K562 (cell line): ENCODE data around the gene CHST12. TPM values are rescaled to one million over a fixed set of nuclear protein-coding genes. Genes with fewer than 3 reads are reported as not detected.

Experiments
- DDX20 ChIP-seq: fragments of 450-650 bp; IDR thresholded peaks from 2 replicates; pipeline ENCODE4 v1.6.1; 2016; ENCODE audit warnings: missing genetic modification characterization, low read depth, mild to moderate bottlenecking, missing compliant biosample characterization, moderate library complexity
- ESRRB ChIP-seq: fragments of 250-450 bp; sonication (Bioruptor Pico); IDR thresholded peaks from 2 replicates; pipeline ENCODE4 v1.5.0; 2020; ENCODE audit warnings: mild to moderate bottlenecking, moderate library complexity, borderline replicate concordance
- ETS1 ChIP-seq: conservative IDR thresholded peaks from 2 replicates; pipeline ENCODE4 v1.6.1; 2011; ENCODE audit warnings: low read depth, mild to moderate bottlenecking, low read length; ENCODE audit not compliant: control insufficient read depth
- FOSL1 ChIP-seq: fragments of 200-800 bp; sonication (Bioruptor generic); conservative IDR thresholded peaks from 2 replicates; pipeline ENCODE4 v1.6.1; 2016; ENCODE audit warnings: missing genetic modification characterization, missing compliant biosample characterization
- GABPA ChIP-seq: fragments of 200-800 bp; sonication (Bioruptor generic); conservative IDR thresholded peaks from 2 replicates; pipeline ENCODE4 v1.6.1; 2016; ENCODE audit warnings: low read depth, missing genetic modification characterization, missing compliant biosample characterization
- HDAC1 ChIP-seq, 2 experiments: fragments of 450-650 bp; IDR thresholded peaks; 2 replicates each; pipeline ENCODE4 v1.6.1; 2016 to 2017; ENCODE audit warnings: inconsistent platforms in 1 of 2, mild to moderate bottlenecking in 1 of 2, moderate library complexity in 1 of 2
- JUNB ChIP-seq: fragments of 450-650 bp; formaldehyde crosslinking; conservative IDR thresholded peaks from 2 replicates; pipeline ENCODE4 v1.4.0; 2020; ENCODE audit warnings: mild to moderate bottlenecking
- L3MBTL2 ChIP-seq: fragments of 450-650 bp; IDR thresholded peaks from 2 replicates; pipeline ENCODE4 v1.6.1; 2016; ENCODE audit warnings: mild to moderate bottlenecking, moderate library complexity
- LEF1 ChIP-seq: fragments of 450-650 bp; IDR thresholded peaks from 2 replicates; pipeline ENCODE4 v1.6.1; 2016; ENCODE audit warnings: mild to moderate bottlenecking
- NCOR1 ChIP-seq: fragments of 450-650 bp; IDR thresholded peaks from 2 replicates; pipeline ENCODE4 v1.6.1; 2016; ENCODE audit warnings: mild to moderate bottlenecking, moderate library complexity
- NFE2 ChIP-seq: IDR thresholded peaks from 2 replicates; pipeline ENCODE4 v1.6.1; 2014; ENCODE audit warnings: antibody characterized with exemption, low read depth
- PKNOX1 ChIP-seq: fragments of 450-650 bp; IDR thresholded peaks from 2 replicates; pipeline ENCODE4 v1.6.1; 2016
- SMAD1 ChIP-seq: fragments of 150-350 bp; IDR thresholded peaks from 2 replicates; pipeline ENCODE4 v1.6.1; 2014; ENCODE audit warnings: low read length, low read depth; ENCODE audit not compliant: partially characterized antibody
- STAG1 ChIP-seq: sonication (generic); formaldehyde crosslinking; IDR thresholded peaks from 2 replicates; pipeline ENCODE4 v1.5.0; 2020; ENCODE audit warnings: missing genetic modification reagents, borderline replicate concordance
- THAP12 ChIP-seq: fragments of 250-450 bp; sonication (Bioruptor Pico); IDR thresholded peaks from 2 replicates; pipeline ENCODE4 v1.9.0; 2021; ENCODE audit warnings: mild to moderate bottlenecking, inconsistent platforms
- TSC22D4 ChIP-seq: fragments of 450-650 bp; IDR thresholded peaks from 2 replicates; pipeline ENCODE4 v1.6.1; 2016; ENCODE audit warnings: missing genetic modification characterization, missing biosample characterization, control low read depth
- ZBTB8A ChIP-seq: fragments of 450-650 bp; IDR thresholded peaks from 2 replicates; pipeline ENCODE4 v1.6.1; 2018; ENCODE audit warnings: mild to moderate bottlenecking, moderate library complexity; ENCODE audit not compliant: partially characterized antibody
- ZNF175 ChIP-seq: fragments of 200-800 bp; sonication (Bioruptor generic); IDR thresholded peaks from 2 replicates; pipeline ENCODE4 v1.6.1; 2016; ENCODE audit warnings: low read depth, mild to moderate bottlenecking, missing genetic modification characterization, missing compliant biosample characterization
- ZNF586 ChIP-seq: fragments of 450-650 bp; formaldehyde crosslinking; conservative IDR thresholded peaks from 2 replicates; pipeline ENCODE4 v1.4.0; 2020; ENCODE audit warnings: mild to moderate bottlenecking, moderate library complexity
- ZNF77 ChIP-seq: fragments of 250-450 bp; sonication (Bioruptor Pico); IDR thresholded peaks from 2 replicates; pipeline ENCODE4 v1.5.0; 2020
- polyA plus RNA-seq, 8 experiments: library from polyadenylated mRNA; depleted of rRNA in 4 of 8; stranded (reverse) in 5 of 8; unstranded in 3 of 8; fragments of >200 nt; fragmentation: Nextera tagmentation in 2 of 8; fragmentation: Illumina TruSeq in 1 of 8; extraction: Ambion mirVana in 2 of 8; extraction: Trizol in 1 of 8; gene quantifications; 2 replicates each; pipeline versions ENCODE4 v1.2.1 to v1.2.3, GENCODE V29; 2011 to 2014; ENCODE audit warnings: inconsistent platforms in 1 of 8, missing spikeins in 1 of 8
- total RNA-seq, 7 experiments: library from RNA; depleted of rRNA in 6 of 7; stranded (reverse); fragments of >200 nt in 6 of 7; fragmentation: Illumina TruSeq in 2 of 7; extraction: Trizol in 2 of 7; gene quantifications; 2 replicates each; pipeline versions ENCODE4 v1.2.1 to v1.2.3, GENCODE V29; 2011 to 2021; ENCODE audit warnings: low replicate concordance in 1 of 7
- TF ChIP-seq, protein P1 (sequence below), 2 experiments: fragments of 200-800 bp in 1 of 2; sonication (Bioruptor generic) in 1 of 2; sonication (generic) in 1 of 2; formaldehyde crosslinking in 1 of 2; IDR thresholded peaks in 1 of 2; conservative IDR thresholded peaks in 1 of 2; 2 replicates each; pipeline versions ENCODE4 v1.5.0 to v1.6.1; 2016 to 2020; ENCODE audit warnings: missing compliant biosample characterization in 1 of 2, missing genetic modification characterization in 1 of 2, missing genetic modification reagents in 1 of 2
- TF ChIP-seq, protein P2 (sequence below): fragments of 250-450 bp; sonication (Bioruptor Pico); IDR thresholded peaks from 2 replicates; pipeline ENCODE4 v1.8.0; 2021; ENCODE audit warnings: borderline replicate concordance, mild to moderate bottlenecking, moderate library complexity; ENCODE audit not compliant: poor library complexity, severe bottlenecking

CHST12 gene
- total and polyA plus RNA-seq, 9 of the 15 experiments (the other 6 are each of a cell fraction or from before 2014, with no cell fraction given) = 0.18 to 19.8 (median 3.6) TPM

- TF ChIP-seq THAP12 (CRISPR knock-in tag) (no peak), L3MBTL2 (peak; percentile 80), NFE2 (peak; percentile 30; the same call in 1 of the 2 replicates), LEF1 (peak; percentile 35; the same call in 1 of the 2 replicates), ESRRB (CRISPR knock-in tag) (no peak), HDAC1 (IDR thresholded peaks at IDR 0.05) (no peak), STAG1 (CRISPR knock-in tag) (no peak), ZNF77 (CRISPR knock-in tag) (no peak), ZBTB8A (no peak), SMAD1 (no peak), NCOR1 (peak; percentile 45), FOSL1 (tag) (no peak), JUNB (CRISPR knock-in tag) (no peak), ETS1 (no peak), GABPA (tag) (peak; percentile 25; the same call in 1 of the 2 replicates), PKNOX1 (no peak), ZNF586 (no peak), TSC22D4 (tag) (no peak), DDX20 (tag) (no peak), ZNF175 (CRISPR knock-in tag) (no peak)
- TF ChIP-seq, protein P1, sequence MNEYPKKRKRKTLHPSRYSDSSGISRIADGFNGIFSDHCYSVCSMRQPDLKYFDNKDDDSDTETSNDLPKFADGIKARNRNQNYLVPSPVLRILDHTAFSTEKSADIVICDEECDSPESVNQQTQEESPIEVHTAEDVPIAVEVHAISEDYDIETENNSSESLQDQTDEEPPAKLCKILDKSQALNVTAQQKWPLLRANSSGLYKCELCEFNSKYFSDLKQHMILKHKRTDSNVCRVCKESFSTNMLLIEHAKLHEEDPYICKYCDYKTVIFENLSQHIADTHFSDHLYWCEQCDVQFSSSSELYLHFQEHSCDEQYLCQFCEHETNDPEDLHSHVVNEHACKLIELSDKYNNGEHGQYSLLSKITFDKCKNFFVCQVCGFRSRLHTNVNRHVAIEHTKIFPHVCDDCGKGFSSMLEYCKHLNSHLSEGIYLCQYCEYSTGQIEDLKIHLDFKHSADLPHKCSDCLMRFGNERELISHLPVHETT (CRISPR knock-in tag; conservative IDR thresholded peaks at IDR 0.05 in 1 of 2, IDR thresholded peaks at IDR 0.05 in 1 of 2) = no peak
- TF ChIP-seq, protein P2, sequence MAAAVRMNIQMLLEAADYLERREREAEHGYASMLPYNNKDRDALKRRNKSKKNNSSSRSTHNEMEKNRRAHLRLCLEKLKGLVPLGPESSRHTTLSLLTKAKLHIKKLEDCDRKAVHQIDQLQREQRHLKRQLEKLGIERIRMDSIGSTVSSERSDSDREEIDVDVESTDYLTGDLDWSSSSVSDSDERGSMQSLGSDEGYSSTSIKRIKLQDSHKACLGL (CRISPR knock-in tag) = no peak
Observed at GRCh38 chr7:2405601-2406345, 2.4 kb downstream of the CHST12 start (continued).
